HG02870 (cell line): Measurements from ENCODE around the gene PPFIA1.

ENCODE experiments used
- ATAC-seq: cut with Tn5 transposase; IDR thresholded peaks from one replicate; pipeline ENCODE4 v1.9.1; 2021; ENCODE audit warnings: mild to moderate bottlenecking, moderate library complexity; ENCODE audit not compliant: unreplicated experiment

The PPFIA1 gene

GRCh38 chr11:70352601-70353000 is 82.1 kb downstream of the PPFIA1 start:
- ATAC-seq = no peak

GRCh38 chr11:70353329-70353728 is 82.8 kb downstream of the PPFIA1 start:
- no peak for ATAC-seq

- no peak for ATAC-seq
Observed at GRCh38 chr11:70353900-70354568, 83.5 kb downstream of the PPFIA1 start.

- ATAC-seq = no peak
Observed at GRCh38 chr11:70354629-70355028, 84.1 kb downstream of the PPFIA1 start.

- no peak for ATAC-seq
Observed at GRCh38 chr11:70358753-70359152, 88.3 kb downstream of the PPFIA1 start.

- no peak for ATAC-seq
Observed at GRCh38 chr11:70359451-70360205, 89.1 kb downstream of the PPFIA1 start.

GRCh38 chr11:70360211-70360610 is 89.7 kb downstream of the PPFIA1 start:
- ATAC-seq = no peak

- no peak for ATAC-seq
Observed at GRCh38 chr11:70364178-70364577, 93.7 kb downstream of the PPFIA1 start.

- ATAC-seq = no peak
Observed at GRCh38 chr11:70364745-70365543, 94.5 kb downstream of the PPFIA1 start.

- no peak for ATAC-seq
Observed at GRCh38 chr11:70365544-70365927, 95.0 kb downstream of the PPFIA1 start.

GRCh38 chr11:70367071-70367470 is 96.6 kb downstream of the PPFIA1 start:
- ATAC-seq = no peak

- ATAC-seq = no peak
Observed at GRCh38 chr11:70368961-70369360, 98.5 kb downstream of the PPFIA1 start.

GRCh38 chr11:70371241-70371640 is 100.8 kb downstream of the PPFIA1 start:
- ATAC-seq = no peak

- ATAC-seq = no peak
Observed at GRCh38 chr11:70372076-70372475, 101.6 kb downstream of the PPFIA1 start.

GRCh38 chr11:70376621-70377020 is 106.1 kb downstream of the PPFIA1 start:
- ATAC-seq = no peak

- ATAC-seq = no peak
Observed at GRCh38 chr11:70377645-70378044, 107.2 kb downstream of the PPFIA1 start.

- no peak for ATAC-seq
Observed at GRCh38 chr11:70378506-70379134, 108.1 kb downstream of the PPFIA1 start.

- no peak for ATAC-seq
Observed at GRCh38 chr11:70381350-70381749, 110.9 kb downstream of the PPFIA1 start.

GRCh38 chr11:70381872-70382861 is 111.7 kb downstream of the PPFIA1 start:
- ATAC-seq = no peak
